Endodermal cell (in vitro differentiated cells): ENCODE measurements around the gene OR6K2. TPM values are rescaled to one million over a fixed set of nuclear protein-coding genes. Genes with fewer than 3 reads are reported as not detected.

Experiments used
- DNase-seq: peaks from one replicate; pipeline ENCODE4 v3.0.0-alpha.2; 2017
- H3K27ac ChIP-seq: 2 replicates; pipeline ENCODE4 v1.5.1; 2013; ENCODE audit warnings: mild to moderate bottlenecking, low read depth, low read length, moderate library complexity
- H3K27me3 ChIP-seq: 2 replicates; pipeline ENCODE4 v1.6.1; 2013; ENCODE audit warnings: mild to moderate bottlenecking, low read length, moderate library complexity; ENCODE audit not compliant: insufficient read depth, control insufficient read depth, poor library complexity, severe bottlenecking
- H3K36me3 ChIP-seq: 2 replicates; pipeline ENCODE4 v1.7.0; 2013; ENCODE audit warnings: mild to moderate bottlenecking, low read length, moderate library complexity; ENCODE audit not compliant: control insufficient read depth, insufficient read depth
- H3K4me1 ChIP-seq: one replicate; pipeline ENCODE4 v1.7.0; 2013; ENCODE audit warnings: low read length; ENCODE audit not compliant: control insufficient read depth, insufficient read depth
- H3K4me3 ChIP-seq: 2 replicates; pipeline ENCODE4 v1.5.1; 2013; ENCODE audit warnings: mild to moderate bottlenecking, low read length, moderate library complexity
- H3K9ac ChIP-seq: 2 replicates; pipeline ENCODE4 v1.6.1; 2013; ENCODE audit warnings: mild to moderate bottlenecking, low read length, moderate library complexity; ENCODE audit not compliant: poor library complexity, severe bottlenecking; ENCODE audit errors: extremely low read depth
- H3K9me3 ChIP-seq: 2 replicates; pipeline ENCODE4 v1.6.1; 2013; ENCODE audit warnings: mild to moderate bottlenecking, low read length, moderate library complexity; ENCODE audit not compliant: control insufficient read depth
- H3K27ac Mint-ChIP-seq: 2 replicates; pipeline ENCODE4 v1.8.0; 2020; ENCODE audit warnings: mixed read lengths
- H3K27me3 Mint-ChIP-seq: 2 replicates; pipeline ENCODE4 v1.8.0; 2021; ENCODE audit warnings: mild to moderate bottlenecking, mixed read lengths; ENCODE audit not compliant: insufficient read depth
- H3K36me3 Mint-ChIP-seq: 2 replicates; pipeline ENCODE4 v1.8.0; 2020; ENCODE audit warnings: low read depth, mixed read lengths
- H3K4me1 Mint-ChIP-seq: 2 replicates; pipeline ENCODE4 v1.8.0; 2020; ENCODE audit warnings: mixed read lengths
- H3K4me3 Mint-ChIP-seq: 2 replicates; pipeline ENCODE4 v1.8.0; 2020; ENCODE audit warnings: mild to moderate bottlenecking, moderate library complexity, mixed read lengths
- H3K9me3 Mint-ChIP-seq: 2 replicates; pipeline ENCODE4 v1.8.0; 2020; ENCODE audit warnings: mild to moderate bottlenecking, mixed read lengths
- WGBS, 2 experiments: methylation state at CpG; one replicate each; pipeline versions ENCODE4 v1.1.5 to v1.1.7; 2013; ENCODE audit warnings: missing lambda C conversion rate in 2 of 2, mixed read lengths in 1 of 2; ENCODE audit not compliant: insufficient coverage in 1 of 2, insufficient read length in 1 of 2; 5-methylcytosine and 5-hydroxymethylcytosine counted together
- total RNA-seq, 2 donors: library from RNA; stranded (reverse); fragmentation: NEBNext Ultra II Directional in 1 of 2; extraction: Animal tissue kit (Norgen Biotek cat#: 25700) in 1 of 2; gene quantifications; 2 replicates in 1 of 2; 3 replicates in 1 of 2; pipeline ENCODE4 v1.2.1, GENCODE V29; 2021
- TF ChIP-seq, protein P1 (sequence below): fragments of 200-600 bp; sonication (generic); conservative IDR thresholded peaks from 2 replicates; pipeline ENCODE4 v1.5.0; 2021; ENCODE audit warnings: antibody characterized with exemption, mild to moderate bottlenecking

Gene OR6K2
- total RNA-seq, 2 donors from 2014 or later, result not detected

DNA sequence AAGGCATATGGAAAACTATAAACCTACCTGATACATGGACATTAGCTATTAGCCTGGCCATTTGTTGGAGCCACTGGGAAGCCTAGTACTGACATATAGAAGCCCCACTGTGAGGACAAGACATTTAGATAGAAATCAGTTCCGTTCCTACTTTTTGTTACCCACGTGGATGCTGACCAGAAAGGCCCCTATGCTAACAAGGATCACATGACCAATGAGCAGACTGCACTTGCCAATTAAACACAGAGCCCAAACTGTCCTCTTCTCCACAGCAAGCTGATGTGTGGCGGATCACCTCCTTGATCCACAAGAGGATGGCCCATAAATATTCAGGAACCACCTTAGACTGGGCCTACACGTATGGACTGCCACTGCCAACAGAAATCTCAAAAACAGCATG lies 31.3 kb upstream of the OR6K2 start:
- H3K27ac ChIP-seq, result no peak overlapping the region
- Mint-ChIP-seq H3K9me3 (no peaks in the 10 kb centered on the region), H3K4me1 (peaks cover 2% of the 10 kb centered on the region), H3K4me3 (no peak overlapping the region), H3K27ac (no peak overlapping the region), H3K27me3 (peaks cover 2% of the 10 kb centered on the region), H3K36me3 (no peaks in the 10 kb centered on the region)
- no peak overlapping the region for H3K9ac ChIP-seq
- no peaks in the 10 kb centered on the region for H3K4me1 ChIP-seq
- no peaks in the 10 kb centered on the region for H3K36me3 ChIP-seq
- TF ChIP-seq, protein P1, sequence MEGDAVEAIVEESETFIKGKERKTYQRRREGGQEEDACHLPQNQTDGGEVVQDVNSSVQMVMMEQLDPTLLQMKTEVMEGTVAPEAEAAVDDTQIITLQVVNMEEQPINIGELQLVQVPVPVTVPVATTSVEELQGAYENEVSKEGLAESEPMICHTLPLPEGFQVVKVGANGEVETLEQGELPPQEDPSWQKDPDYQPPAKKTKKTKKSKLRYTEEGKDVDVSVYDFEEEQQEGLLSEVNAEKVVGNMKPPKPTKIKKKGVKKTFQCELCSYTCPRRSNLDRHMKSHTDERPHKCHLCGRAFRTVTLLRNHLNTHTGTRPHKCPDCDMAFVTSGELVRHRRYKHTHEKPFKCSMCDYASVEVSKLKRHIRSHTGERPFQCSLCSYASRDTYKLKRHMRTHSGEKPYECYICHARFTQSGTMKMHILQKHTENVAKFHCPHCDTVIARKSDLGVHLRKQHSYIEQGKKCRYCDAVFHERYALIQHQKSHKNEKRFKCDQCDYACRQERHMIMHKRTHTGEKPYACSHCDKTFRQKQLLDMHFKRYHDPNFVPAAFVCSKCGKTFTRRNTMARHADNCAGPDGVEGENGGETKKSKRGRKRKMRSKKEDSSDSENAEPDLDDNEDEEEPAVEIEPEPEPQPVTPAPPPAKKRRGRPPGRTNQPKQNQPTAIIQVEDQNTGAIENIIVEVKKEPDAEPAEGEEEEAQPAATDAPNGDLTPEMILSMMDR, result no peak
- H3K4me3 ChIP-seq, result no peak overlapping the region
- no peaks in the 10 kb centered on the region for H3K27me3 ChIP-seq
- no peak for DNase-seq
- H3K9me3 ChIP-seq, result no peaks in the 10 kb centered on the region
- 92% methylated on average over 4 of the region's 4 CpGs for WGBS, 2 experiments

DNA sequence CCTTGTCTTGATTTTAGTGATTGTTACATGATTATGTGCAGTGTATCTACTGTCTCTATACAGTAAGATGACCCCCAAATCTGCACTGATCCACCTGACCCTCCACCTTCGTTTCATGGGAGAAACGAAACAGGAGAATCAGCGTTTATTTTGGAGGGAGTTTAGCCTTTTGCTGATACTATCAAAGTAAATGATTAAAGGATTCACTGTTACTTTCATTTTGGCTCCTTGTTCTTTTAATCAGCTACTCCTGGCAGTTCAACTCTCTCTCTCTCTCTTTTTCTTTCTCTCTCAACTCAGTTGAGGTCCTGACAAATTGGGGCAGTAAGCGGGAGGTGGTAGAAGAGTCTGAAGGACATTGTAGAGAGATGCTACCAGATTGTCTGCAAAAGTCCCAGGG lies 30.0 kb upstream of the OR6K2 start:
- no peaks in the 10 kb centered on the region for H3K4me1 ChIP-seq
- no peak overlapping the region for H3K9ac ChIP-seq
- WGBS, 2 experiments, result 85 to 100% methylated on average over 1 to 4 of the region's 4 CpGs
- no peak overlapping the region for H3K4me3 ChIP-seq
- TF ChIP-seq, protein P1, result no peak
- DNase-seq, result no peak
- no peaks in the 10 kb centered on the region for H3K36me3 ChIP-seq
- no peaks in the 10 kb centered on the region for H3K9me3 ChIP-seq
- H3K9me3 Mint-ChIP-seq, result no peaks in the 10 kb centered on the region
- H3K36me3 Mint-ChIP-seq, result no peaks in the 10 kb centered on the region
- no peaks in the 10 kb centered on the region for H3K27me3 ChIP-seq
- no peak overlapping the region for H3K4me3 Mint-ChIP-seq
- no peak overlapping the region for H3K27ac ChIP-seq
- peaks cover 2% of the 10 kb centered on the region for H3K4me1 Mint-ChIP-seq
- no peak overlapping the region for H3K27ac Mint-ChIP-seq
- H3K27me3 Mint-ChIP-seq, result peaks cover 2% of the 10 kb centered on the region

DNA sequence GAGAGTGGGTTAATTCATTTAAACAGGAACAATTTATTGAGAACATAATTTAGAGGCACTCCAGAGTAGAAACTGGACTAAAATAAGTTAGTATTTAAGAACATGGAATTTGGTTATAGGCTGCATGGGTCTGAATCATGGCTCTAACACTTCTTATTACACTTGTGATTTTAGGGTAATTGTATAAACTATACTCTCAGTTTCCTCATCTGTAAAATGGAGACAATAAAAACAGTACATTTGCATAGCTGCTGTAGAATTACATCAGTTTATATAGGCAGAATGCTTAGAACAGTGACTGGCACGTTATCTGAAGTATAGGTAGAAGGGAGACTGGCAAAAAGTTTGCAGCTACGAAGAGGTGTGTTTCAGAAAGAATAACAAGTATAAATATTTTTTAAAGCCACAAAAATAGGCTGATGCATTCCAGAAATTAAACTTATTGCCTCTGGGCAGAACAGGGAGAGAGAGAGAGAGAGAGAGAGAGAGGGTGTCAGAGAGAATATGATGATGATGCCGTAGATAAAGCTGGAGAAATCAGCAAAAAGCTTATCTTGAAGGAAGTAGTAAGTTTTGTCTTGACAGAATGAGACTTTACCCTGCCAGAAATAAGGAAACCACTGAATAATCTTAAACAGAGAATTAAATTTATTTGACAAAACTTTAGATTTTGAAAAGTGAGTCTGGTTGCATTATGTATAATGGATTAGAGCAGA lies 28.2 kb upstream of the OR6K2 start:
- H3K27ac Mint-ChIP-seq, result no peak overlapping the region
- 85% methylated on average over 3 of the region's 3 CpGs; no CpG with 5 or more reads in 1 of the 2 experiments for WGBS, 2 experiments

More for the DNA sequence above, 28.2 kb upstream of the OR6K2 start:
- Mint-ChIP-seq H3K4me1 (peaks cover 2% of the 10 kb centered on the region), H3K27me3 (no peaks in the 10 kb centered on the region), H3K4me3 (no peak overlapping the region), H3K9me3 (no peaks in the 10 kb centered on the region), H3K36me3 (no peaks in the 10 kb centered on the region)
- H3K4me3 ChIP-seq, result no peak overlapping the region
- TF ChIP-seq, protein P1, result no peak
- no peaks in the 10 kb centered on the region for H3K27me3 ChIP-seq
- H3K27ac ChIP-seq, result no peak overlapping the region
- no peaks in the 10 kb centered on the region for H3K9me3 ChIP-seq
- DNase-seq, result no peak
- no peaks in the 10 kb centered on the region for H3K4me1 ChIP-seq
- no peak overlapping the region for H3K9ac ChIP-seq
- H3K36me3 ChIP-seq, result no peaks in the 10 kb centered on the region
